HCT116 (cell line): Measurements from ENCODE around the gene FRMD3. TPM values are rescaled to one million over a fixed set of nuclear protein-coding genes. Genes with fewer than 3 reads are reported as not detected.

ENCODE experiments used
- ATAC-seq: fragments of 200-7000 bp; cut with Tn5 transposase; 2 replicates; pipeline ENCODE4 v1.9.1; 2020; ENCODE audit warnings: mild to moderate bottlenecking, moderate library complexity
- BruUV-seq: library from RNA; stranded (reverse); fragments of 400-500 nt; replicated peaks from 2 replicates; lab custom pipeline; 2021; lab: Mats Ljungman, UMichigan
- CTCF ChIA-PET: fragments of 300-600 bp; sonication (Branson Sonifier 250); formaldehyde crosslinking; loops from one replicate; lab custom pipeline; 2021; ENCODE audit warnings: antibody characterized with exemption; lab: Charles Lee
- POLR2A ChIA-PET: fragments of 300-600, 350-600 bp; sonication (Branson Sonifier 250); formaldehyde crosslinking; loops from one replicate; lab custom pipeline; 2021; ENCODE audit warnings: antibody characterized with exemption; lab: Charles Lee
- RAD21 ChIA-PET, 2 experiments: fragments of 300-600 bp; sonication (Branson Sonifier 250); formaldehyde crosslinking; loops; one replicate each; lab custom pipeline; 2023; ENCODE audit warnings: low total read pairs in 2 of 2; ENCODE audit not compliant: uncharacterized antibody in 2 of 2, unreplicated experiment in 2 of 2, low non-redundant PET in 1 of 2; lab: Charles Lee
- DNase-seq: peaks from one replicate; pipeline ENCODE4 v3.0.0-alpha.2; 2010; ENCODE audit warnings: low read depth, low spot score
- H2AFZ ChIP-seq: fragments of 200-600 bp; shearing (Covaris generic), sonication (generic); 2 replicates; pipeline ENCODE4 v1.6.1; 2017; ENCODE audit warnings: low read depth, mixed run types, mixed read lengths, antibody characterized with exemption, low read length; ENCODE audit not compliant: poor library complexity, severe bottlenecking
- H3K27ac ChIP-seq: 2 replicates; pipeline ENCODE4 v1.5.1; 2012; ENCODE audit warnings: low read depth, low read length
- H3K27me3 ChIP-seq: fragments of 200-600 bp; sonication (generic); 2 replicates; pipeline ENCODE4 v1.6.1; 2016; ENCODE audit warnings: mixed run types, low read length, mixed read lengths; ENCODE audit not compliant: insufficient read depth
- H3K36me3 ChIP-seq, 2 experiments: fragments of 200-500 bp in 1 of 2; fragments of 200-600 bp in 1 of 2; sonication (Bioruptor generic) in 1 of 2; sonication (generic) in 1 of 2; 2 replicates each; pipeline versions ENCODE4 v1.5.1 to v1.6.1; 2014 to 2016; ENCODE audit warnings: low read length in 2 of 2, inconsistent platforms in 1 of 2, mixed read lengths in 1 of 2, mixed run types in 1 of 2; ENCODE audit not compliant: insufficient read depth in 2 of 2, control insufficient read depth in 1 of 2
- H3K4me1 ChIP-seq, 2 experiments: fragments of 200-600 bp in 1 of 2; sonication (generic) in 1 of 2; 2 replicates each; pipeline versions ENCODE4 v1.5.1 to v1.6.1; 2012 to 2017; ENCODE audit warnings: low read length in 2 of 2, inconsistent platforms in 1 of 2, mild to moderate bottlenecking in 1 of 2, mixed read lengths in 1 of 2, mixed run types in 1 of 2, moderate library complexity in 1 of 2; ENCODE audit not compliant: insufficient read depth in 2 of 2, control insufficient read depth in 1 of 2
- H3K4me2 ChIP-seq: fragments of 200-600 bp; sonication (generic); 2 replicates; pipeline ENCODE4 v1.6.1; 2017; ENCODE audit warnings: mixed run types, low read length, mixed read lengths
- H3K4me3 ChIP-seq, 2 experiments: fragments of 200-600 bp in 1 of 2; sonication (generic) in 1 of 2; replicated peaks in 1 of 2; 2 replicates each; pipeline ENCODE4 v1.5.1; 2011 to 2016; ENCODE audit warnings: low read length in 2 of 2, control low read depth in 1 of 2, low read depth in 1 of 2, mild to moderate bottlenecking in 1 of 2, mixed read lengths in 1 of 2, mixed run types in 1 of 2
- H3K79me2 ChIP-seq: fragments of 200-600 bp; sonication (generic); 2 replicates; pipeline ENCODE4 v1.6.1; 2017; ENCODE audit warnings: mild to moderate bottlenecking, mixed run types, low read length, moderate library complexity, mixed read lengths; ENCODE audit not compliant: insufficient read depth
- H3K9ac ChIP-seq: fragments of 200-600 bp; sonication (generic); 2 replicates; pipeline ENCODE4 v1.6.1; 2016; ENCODE audit warnings: low read length, mixed read lengths
- H3K9me2 ChIP-seq: fragments of 200-600 bp; sonication (generic), shearing (Covaris generic); 2 replicates; pipeline ENCODE4 v1.6.1; 2017; ENCODE audit warnings: mixed run types, mild to moderate bottlenecking, moderate library complexity; ENCODE audit not compliant: insufficient read depth
- H3K9me3 ChIP-seq, 2 experiments: fragments of 200-500 bp in 1 of 2; fragments of 200-600 bp in 1 of 2; sonication (Bioruptor generic) in 1 of 2; sonication (generic) in 1 of 2; 2 replicates each; pipeline ENCODE4 v1.6.1; 2014 to 2017; ENCODE audit warnings: low read length in 2 of 2, mixed read lengths in 2 of 2, inconsistent platforms in 1 of 2, low read depth in 1 of 2, mild to moderate bottlenecking in 1 of 2, mixed run types in 1 of 2, moderate library complexity in 1 of 2; ENCODE audit not compliant: control insufficient read depth in 1 of 2, insufficient read depth in 1 of 2
- H4K20me1 ChIP-seq: fragments of 200-600 bp; sonication (generic), shearing (Covaris generic); 2 replicates; pipeline ENCODE4 v1.6.1; 2017; ENCODE audit warnings: mixed run types, mild to moderate bottlenecking, moderate library complexity; ENCODE audit not compliant: insufficient read depth
- CBX3 ChIP-seq: IDR thresholded peaks from 2 replicates; pipeline ENCODE4 v1.6.1; 2012; ENCODE audit warnings: low read depth
- CEBPB ChIP-seq: IDR thresholded peaks from 2 replicates; pipeline ENCODE4 v1.6.1; 2012; ENCODE audit warnings: low read depth
- ELF1 ChIP-seq: IDR thresholded peaks from 2 replicates; pipeline ENCODE4 v1.6.1; 2012; ENCODE audit warnings: low read depth, borderline replicate concordance
- FOSL1 ChIP-seq: IDR thresholded peaks from 2 replicates; pipeline ENCODE4 v1.6.1; 2012; ENCODE audit warnings: low read depth
- JUND ChIP-seq: IDR thresholded peaks from 2 replicates; pipeline ENCODE4 v1.6.1; 2012
- POLR2AphosphoS5 ChIP-seq: IDR thresholded peaks from 2 replicates; pipeline ENCODE4 v1.6.1; 2011; ENCODE audit warnings: mild to moderate bottlenecking, low read depth, low read length, moderate library complexity
- REST ChIP-seq: IDR thresholded peaks from 2 replicates; pipeline ENCODE4 v1.6.1; 2012; ENCODE audit warnings: low read depth
- SIN3A ChIP-seq: IDR thresholded peaks from 2 replicates; pipeline ENCODE4 v1.6.1; 2012; ENCODE audit warnings: low read depth
- SP1 ChIP-seq: IDR thresholded peaks from 2 replicates; pipeline ENCODE4 v1.6.1; 2012; ENCODE audit warnings: low read depth
- YY1 ChIP-seq: IDR thresholded peaks from 2 replicates; pipeline ENCODE4 v1.6.1; 2011; ENCODE audit warnings: low read length, low read depth, moderate library complexity, mild to moderate bottlenecking; ENCODE audit not compliant: insufficient replicate concordance; ENCODE audit errors: extremely low read depth
- ZBTB33 ChIP-seq: IDR thresholded peaks from 2 replicates; pipeline ENCODE4 v1.6.1; 2011; ENCODE audit warnings: mild to moderate bottlenecking, low read length, moderate library complexity; ENCODE audit not compliant: insufficient replicate concordance; ENCODE audit errors: extremely low read depth
- ZFX ChIP-seq: fragments of 450-650 bp; IDR thresholded peaks from 2 replicates; pipeline ENCODE4 v1.6.1; 2017
- intact Hi-C: fragments of 100-400 bp; cut with micrococcal nuclease; formaldehyde crosslinking; loops from 2 replicates; pipeline ENCODE4 v1.10.0; 2022
- total RNA-seq: library from RNA; stranded (reverse); gene quantifications from one replicate; pipeline ENCODE4 v1.2.1, GENCODE V29; 2021; ENCODE audit not compliant: unreplicated experiment
- TF ChIP-seq, protein P1 (sequence below): IDR thresholded peaks from 2 replicates; pipeline ENCODE4 v1.6.1; 2012
- TF ChIP-seq, protein P2 (sequence below), 3 experiments: fragments of 200-600 bp in 1 of 3; sonication (generic) in 1 of 3; IDR thresholded peaks in 2 of 3; conservative IDR thresholded peaks in 1 of 3; 2 replicates each; pipeline ENCODE4 v1.5.1; 2012 to 2017; ENCODE audit warnings: low read depth in 2 of 3, low read length in 2 of 3, antibody characterized with exemption in 1 of 3, borderline replicate concordance in 1 of 3, control low read depth in 1 of 3, mild to moderate bottlenecking in 1 of 3, mixed read lengths in 1 of 3, mixed run types in 1 of 3, moderate library complexity in 1 of 3; ENCODE audit not compliant: insufficient read depth in 1 of 3

The FRMD3 gene
- total RNA-seq, 1 experiment from 2014 or later, result 0.89 TPM

- BruUV-seq, result no TSS peak
- H3K27ac ChIP-seq, result no peak overlapping the region
- H3K79me2 ChIP-seq, result no peaks in the 10 kb centered on the region
- ATAC-seq (no peak), DNase-seq (no peak)
- no peak overlapping the region for H3K4me2 ChIP-seq
- RAD21 ChIA-PET, result no interaction called here
- no peak overlapping the region for H3K9ac ChIP-seq
- H4K20me1 ChIP-seq, result no peaks in the 10 kb centered on the region
- no peaks in the 10 kb centered on the region; the same call in 1 of the 2 replicates for H3K27me3 ChIP-seq
- H3K36me3 ChIP-seq, result no peaks in the 10 kb centered on the region
- intact Hi-C loops, result loop anchor here (2.0 kb wide), 1 partner anchor 20 kb away; no protein-coding TSS in a partner anchor
- H3K4me3 ChIP-seq, result no peak overlapping the region
- CTCF ChIA-PET, result no interaction called here
- H3K4me1 ChIP-seq, result peaks cover 0 to 8% of the 10 kb centered on the region in 2 experiments; a peak in 1 of 4 replicates
- H2AFZ ChIP-seq, result no peak overlapping the region
- no peaks in the 10 kb centered on the region for H3K9me3 ChIP-seq
- TF ChIP-seq ZFX (no peak), CEBPB (no peak), SIN3A (no peak), REST (no peak), SP1 (no peak), FOSL1 (no peak), ELF1 (no peak), YY1 (no peak), ZBTB33 (no peak), POLR2AphosphoS5 (no peak), JUND (no peak), CBX3 (no peak)
- TF ChIP-seq, protein P1, sequence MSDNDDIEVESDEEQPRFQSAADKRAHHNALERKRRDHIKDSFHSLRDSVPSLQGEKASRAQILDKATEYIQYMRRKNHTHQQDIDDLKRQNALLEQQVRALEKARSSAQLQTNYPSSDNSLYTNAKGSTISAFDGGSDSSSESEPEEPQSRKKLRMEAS, result no peak
- TF ChIP-seq, protein P2, sequence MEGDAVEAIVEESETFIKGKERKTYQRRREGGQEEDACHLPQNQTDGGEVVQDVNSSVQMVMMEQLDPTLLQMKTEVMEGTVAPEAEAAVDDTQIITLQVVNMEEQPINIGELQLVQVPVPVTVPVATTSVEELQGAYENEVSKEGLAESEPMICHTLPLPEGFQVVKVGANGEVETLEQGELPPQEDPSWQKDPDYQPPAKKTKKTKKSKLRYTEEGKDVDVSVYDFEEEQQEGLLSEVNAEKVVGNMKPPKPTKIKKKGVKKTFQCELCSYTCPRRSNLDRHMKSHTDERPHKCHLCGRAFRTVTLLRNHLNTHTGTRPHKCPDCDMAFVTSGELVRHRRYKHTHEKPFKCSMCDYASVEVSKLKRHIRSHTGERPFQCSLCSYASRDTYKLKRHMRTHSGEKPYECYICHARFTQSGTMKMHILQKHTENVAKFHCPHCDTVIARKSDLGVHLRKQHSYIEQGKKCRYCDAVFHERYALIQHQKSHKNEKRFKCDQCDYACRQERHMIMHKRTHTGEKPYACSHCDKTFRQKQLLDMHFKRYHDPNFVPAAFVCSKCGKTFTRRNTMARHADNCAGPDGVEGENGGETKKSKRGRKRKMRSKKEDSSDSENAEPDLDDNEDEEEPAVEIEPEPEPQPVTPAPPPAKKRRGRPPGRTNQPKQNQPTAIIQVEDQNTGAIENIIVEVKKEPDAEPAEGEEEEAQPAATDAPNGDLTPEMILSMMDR (IDR thresholded peaks at IDR 0.05 in 2 of 3, conservative IDR thresholded peaks at IDR 0.05 in 1 of 3; ENCODE audit: borderline replicate concordance in 1 of 3, insufficient read depth in 1 of 3, low read depth in 2 of 3, low read length in 2 of 3), result no peak
- POLR2A ChIA-PET, result no interaction called here
- no peaks in the 10 kb centered on the region for H3K9me2 ChIP-seq
Observed at GRCh38 chr9:83468821-83469220, 69.4 kb downstream of the FRMD3 start.
